Measurements from ENCODE around the gene ELF1. TPM values are rescaled to one million over a fixed set of nuclear protein-coding genes. Genes with fewer than 3 reads are reported as not detected.

Gene ELF1
- polyA plus RNA-seq, 1 of the 3 experiments (the other 2 are of a cell fraction): 11.1 TPM

GRCh38 chr13:41002606-41003005 lies 16.5 kb downstream of the ELF1 start:
- POLR2A ChIA-PET: no interaction called here
- peaks cover 10% of the 10 kb centered on the region for H3F3A ChIP-seq (replicated peaks; ENCODE audit: insufficient read depth)
- no peak overlapping the region for H3K27ac ChIP-seq (ENCODE audit: low read depth in 2 of 2, low read length in 1 of 2)
- H3K4me3 ChIP-seq (ENCODE audit: low read depth in 2 of 2, low read length in 1 of 2): no peak overlapping the region
- no peak for DNase-seq
- H3K4me2 ChIP-seq: no peak overlapping the region
- H3K9me3 ChIP-seq: no peaks in the 10 kb centered on the region; the same call in 1 of the 2 replicates
- H3K27me3 ChIP-seq (ENCODE audit: insufficient read depth): no peaks in the 10 kb centered on the region
- TF ChIP-seq POLR2AphosphoS5 (IDR thresholded peaks at IDR 0.05; ENCODE audit: low read depth, low read length) (no peak), USF2 (IDR thresholded peaks at IDR 0.05; ENCODE audit: borderline replicate concordance, low read depth, low read length) (no peak), FOXM1 (IDR thresholded peaks at IDR 0.05; ENCODE audit: low read depth) (no peak), USF1 (IDR thresholded peaks at IDR 0.05; ENCODE audit: borderline replicate concordance, low read depth) (no peak), GABPA (IDR thresholded peaks at IDR 0.05; ENCODE audit: low read depth) (no peak), PBX3 (IDR thresholded peaks at IDR 0.05) (no peak), FOSL2 (IDR thresholded peaks at IDR 0.05; ENCODE audit: borderline replicate concordance, low read depth) (no peak), FOXJ3 (CRISPR knock-in tag; IDR thresholded peaks at IDR 0.05) (no peak), RXRA (IDR thresholded peaks at IDR 0.05; ENCODE audit: borderline replicate concordance, low read depth) (no peak), TAF1 (IDR thresholded peaks at IDR 0.05; ENCODE audit: borderline replicate concordance, low read depth, low read length) (no peak), YY1 (IDR thresholded peaks at IDR 0.05; ENCODE audit: low read depth) (no peak), MEF2A (IDR thresholded peaks at IDR 0.05; ENCODE audit: borderline replicate concordance, low read depth) (no peak), REST (IDR thresholded peaks at IDR 0.05; ENCODE audit: low read depth, low read length) (no peak), NFIC (IDR thresholded peaks at IDR 0.05; ENCODE audit: borderline replicate concordance) (no peak), JUND (IDR thresholded peaks at IDR 0.05) (no peak), RFX5 (IDR thresholded peaks at IDR 0.05; ENCODE audit: low read length) (no peak), MXI1 (IDR thresholded peaks at IDR 0.05; ENCODE audit: low read depth, low read length) (no peak)
- H4K20me1 ChIP-seq (ENCODE audit: insufficient read depth): no peaks in the 10 kb centered on the region; the same call in 1 of the 2 replicates
- H3K4me1 ChIP-seq (ENCODE audit: control insufficient read depth in 1 of 2, insufficient read depth in 2 of 2, low read depth in 1 of 2, low read length in 1 of 2): peaks cover 0 to 10% of the 10 kb centered on the region in 2 experiments; a peak in 2 of 4 replicates
- H3K79me2 ChIP-seq (ENCODE audit: insufficient read depth): peaks cover 54% of the 10 kb centered on the region
- CTCF ChIA-PET: interaction anchor here (0.7 to 2.4 kb wide), 4 partner anchors 10 to 225 kb away, joined by 3 to 10 read pairs (median 4); no protein-coding TSS in a partner anchor
- H3K9ac ChIP-seq: no peak overlapping the region
- H3K9me2 ChIP-seq: no peaks in the 10 kb centered on the region; the same call in 1 of the 2 replicates
- H3K36me3 ChIP-seq (replicated peaks in 1 of 2; ENCODE audit: control insufficient read depth in 1 of 2, insufficient read depth in 2 of 2, low read length in 1 of 2): no peaks in the 10 kb centered on the region
- H2AFZ ChIP-seq (ENCODE audit: low read depth): no peak overlapping the region
- WGBS (ENCODE audit: low lambda C conversion rate): 80% methylated on average over 2 of the region's 2 CpGs

All from SK-N-SH (cell line).